PC-9 (cell line): ENCODE measurements around the gene KRTAP19-8. TPM values are rescaled to one million over a fixed set of nuclear protein-coding genes. Genes with fewer than 3 reads are reported as not detected.

Experiments used
- BruUV-seq: library from RNA; stranded (reverse); fragments of 400-500 nt; replicated peaks from 2 replicates; lab custom pipeline; 2021; lab: Mats Ljungman, UMichigan
- CTCF ChIA-PET: fragments of 300-600 bp; sonication (Branson Sonifier 250); formaldehyde crosslinking; loops from one replicate; lab custom pipeline; 2022; ENCODE audit warnings: antibody characterized with exemption; lab: Charles Lee
- POLR2A ChIA-PET: fragments of 300-600 bp; sonication (Branson Sonifier 250); formaldehyde crosslinking; loops from one replicate; lab custom pipeline; 2022; ENCODE audit warnings: antibody characterized with exemption; ENCODE audit not compliant: unreplicated experiment; lab: Charles Lee
- DNase-seq, 2 experiments: peaks; one replicate each; pipeline versions ENCODE4 v3.0.0 to v3.0.0-alpha.2; 2015 to 2022; ENCODE audit warnings: mixed read lengths in 1 of 2
- H2AFZ ChIP-seq: fragments of 200-600 bp; sonication (generic); 2 replicates; pipeline ENCODE4 v1.8.1; 2017; ENCODE audit warnings: antibody characterized with exemption
- H3F3A ChIP-seq: fragments of 200-600 bp; sonication (generic); 2 replicates; pipeline ENCODE4 v1.8.1; 2017; ENCODE audit warnings: antibody characterized with exemption, mild to moderate bottlenecking, low read depth; ENCODE audit not compliant: insufficient read depth
- H3K27ac ChIP-seq: fragments of 200-600 bp; sonication (generic); 2 replicates; pipeline ENCODE4 v1.6.1; 2016; ENCODE audit warnings: mixed run types
- H3K27me3 ChIP-seq: fragments of 200-600 bp; sonication (generic); 2 replicates; pipeline ENCODE4 v1.6.1; 2016; ENCODE audit warnings: low read depth, mixed run types; ENCODE audit not compliant: insufficient read depth
- H3K36me3 ChIP-seq: fragments of 200-600 bp; sonication (generic); 2 replicates; pipeline ENCODE4 v1.6.1; 2016; ENCODE audit warnings: low read depth, mixed run types
- H3K4me1 ChIP-seq: fragments of 200-600 bp; sonication (generic); replicated peaks from 2 replicates; pipeline ENCODE4 v1.6.1; 2016; ENCODE audit warnings: mixed run types; ENCODE audit not compliant: insufficient read depth
- H3K4me2 ChIP-seq: fragments of 200-600 bp; sonication (generic); 2 replicates; pipeline ENCODE4 v1.6.1; 2017; ENCODE audit warnings: mixed run types
- H3K4me3 ChIP-seq: fragments of 200-600 bp; sonication (generic); 2 replicates; pipeline ENCODE4 v1.6.1; 2016; ENCODE audit warnings: mixed run types
- H3K79me2 ChIP-seq: fragments of 200-600 bp; sonication (generic); 2 replicates; pipeline ENCODE4 v1.6.1; 2017; ENCODE audit warnings: low read depth, mixed run types
- H3K9me2 ChIP-seq: fragments of 200-600 bp; sonication (generic); 2 replicates; pipeline ENCODE4 v1.8.1; 2017; ENCODE audit warnings: mild to moderate bottlenecking; ENCODE audit not compliant: insufficient read depth
- H3K9me3 ChIP-seq: fragments of 200-600 bp; sonication (generic); 2 replicates; pipeline ENCODE4 v1.8.1; 2016; ENCODE audit warnings: low read depth; ENCODE audit not compliant: insufficient read depth
- H4K20me1 ChIP-seq: fragments of 200-600 bp; sonication (generic); 2 replicates; pipeline ENCODE4 v1.8.1; 2017; ENCODE audit not compliant: insufficient read depth
- CTCF ChIP-seq: fragments of 200-600 bp; sonication (generic); conservative IDR thresholded peaks from 2 replicates; pipeline ENCODE4 v1.6.1; 2017; ENCODE audit warnings: mixed run types, antibody characterized with exemption, mild to moderate bottlenecking, moderate library complexity
- EZH2 ChIP-seq: fragments of 200-600 bp; sonication (generic); IDR thresholded peaks from 2 replicates; pipeline ENCODE4 v1.8.0; 2017; ENCODE audit warnings: antibody characterized with exemption, low read depth
- intact Hi-C: fragments of 100-400 bp; cut with micrococcal nuclease; formaldehyde crosslinking; loops from one replicate; pipeline ENCODE4 v1.10.0; 2022; ENCODE audit not compliant: unreplicated experiment
- total RNA-seq: library from RNA; stranded (reverse); gene quantifications from 2 replicates; pipeline ENCODE4 v1.2.3, GENCODE V29; 2021

KRTAP19-8 gene
- total RNA-seq, 1 experiment from 2014 or later = not detected

GRCh38 chr21:30994932-30995331 is 43.3 kb downstream of the KRTAP19-8 start:
- Histone ChIP-seq H3K9me2 (no peaks in the 10 kb centered on the region), H3K4me2 (no peak overlapping the region), H3K27me3 (no peaks in the 10 kb centered on the region), H3K4me1 (no peaks in the 10 kb centered on the region), H2AFZ (no peak overlapping the region), H3K79me2 (no peaks in the 10 kb centered on the region), H3K4me3 (no peak overlapping the region), H4K20me1 (no peaks in the 10 kb centered on the region), H3K9me3 (no peaks in the 10 kb centered on the region), H3K36me3 (no peaks in the 10 kb centered on the region), H3F3A (no peaks in the 10 kb centered on the region), H3K27ac (no peak overlapping the region)
- BruUV-seq = no TSS peak
- ChIA-PET CTCF (no interaction called here), POLR2A (no interaction called here)
- intact Hi-C loops = no loop called here
- TF ChIP-seq CTCF (no peak), EZH2 (no peak)
- no peak for DNase-seq

GRCh38 chr21:30990514-30991262 is 47.6 kb downstream of the KRTAP19-8 start:
- POLR2A ChIA-PET = no interaction called here
- Histone ChIP-seq H3K79me2 (no peaks in the 10 kb centered on the region), H3K9me2 (no peaks in the 10 kb centered on the region), H3K4me3 (no peak overlapping the region), H3K27me3 (no peaks in the 10 kb centered on the region), H2AFZ (no peak overlapping the region), H3K27ac (no peak overlapping the region), H3F3A (no peaks in the 10 kb centered on the region), H3K4me2 (no peak overlapping the region), H4K20me1 (no peaks in the 10 kb centered on the region), H3K36me3 (no peaks in the 10 kb centered on the region), H3K9me3 (no peaks in the 10 kb centered on the region), H3K4me1 (no peaks in the 10 kb centered on the region)
- BruUV-seq = no TSS peak
- intact Hi-C loops = no loop called here
- TF ChIP-seq CTCF = no peak
- no peak for TF ChIP-seq EZH2
- CTCF ChIA-PET = no interaction called here
- DNase-seq = no peak

- Histone ChIP-seq H3K9me2 (no peaks in the 10 kb centered on the region), H3K4me2 (no peak overlapping the region), H3K4me3 (no peak overlapping the region), H3K9me3 (no peaks in the 10 kb centered on the region), H3K36me3 (no peaks in the 10 kb centered on the region), H3K27ac (no peak overlapping the region), H2AFZ (no peak overlapping the region), H3K27me3 (no peaks in the 10 kb centered on the region), H3K4me1 (no peaks in the 10 kb centered on the region), H3K79me2 (no peaks in the 10 kb centered on the region), H4K20me1 (no peaks in the 10 kb centered on the region), H3F3A (no peaks in the 10 kb centered on the region)
- DNase-seq = no peak
- no TSS peak for BruUV-seq
- ChIA-PET POLR2A (no interaction called here), CTCF (no interaction called here)
- no peak for TF ChIP-seq EZH2
- TF ChIP-seq CTCF = no peak
- intact Hi-C loops = no loop called here
Measured at GRCh38 chr21:30988706-30989105, 49.6 kb downstream of the KRTAP19-8 start.

Other genes with a start within 250 kb of the KRTAP19-8 start
- gene KRTAP8-1, start 225.2 kb downstream of the KRTAP19-8 start, total RNA-seq = not detected in 2 replicates
- gene KRTAP7-1, start 208.7 kb downstream of the KRTAP19-8 start, total RNA-seq = not detected in 2 replicates
- not detected in 2 replicates for gene KRTAP11-1, start 156.9 kb downstream of the KRTAP19-8 start, total RNA-seq